ENCODE measurements around the gene PMM1.
"Not testable (repeated sequence)": the region's sequence is repeated elsewhere in the genome, so short reads cannot be mapped to it uniquely, and the experiment has no call there.

DNA sequence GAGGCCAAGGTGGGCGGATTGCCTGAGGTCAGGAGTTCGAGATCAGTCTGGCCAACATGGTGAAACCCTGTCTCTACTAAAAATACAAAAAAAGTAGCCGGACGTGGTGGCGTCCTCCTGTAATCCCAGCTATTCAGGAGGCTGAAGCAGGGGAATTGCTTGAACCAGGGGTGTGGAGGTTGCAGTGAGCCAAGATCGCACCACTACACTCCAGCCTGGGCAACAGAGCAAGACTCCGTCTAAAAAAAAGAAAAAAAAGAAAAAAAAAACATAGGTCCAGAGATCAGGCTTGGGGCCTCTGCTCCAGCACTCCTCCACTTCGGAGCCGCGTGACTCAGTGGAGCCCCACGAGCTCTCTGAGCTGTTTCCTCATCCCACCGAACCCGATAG is 31.4 kb downstream of the PMM1 start:
- TF ChIP-seq POLR2A (IDR thresholded peaks at IDR 0.05): not testable (repeated sequence)
- TF ChIP-seq, protein P1, sequence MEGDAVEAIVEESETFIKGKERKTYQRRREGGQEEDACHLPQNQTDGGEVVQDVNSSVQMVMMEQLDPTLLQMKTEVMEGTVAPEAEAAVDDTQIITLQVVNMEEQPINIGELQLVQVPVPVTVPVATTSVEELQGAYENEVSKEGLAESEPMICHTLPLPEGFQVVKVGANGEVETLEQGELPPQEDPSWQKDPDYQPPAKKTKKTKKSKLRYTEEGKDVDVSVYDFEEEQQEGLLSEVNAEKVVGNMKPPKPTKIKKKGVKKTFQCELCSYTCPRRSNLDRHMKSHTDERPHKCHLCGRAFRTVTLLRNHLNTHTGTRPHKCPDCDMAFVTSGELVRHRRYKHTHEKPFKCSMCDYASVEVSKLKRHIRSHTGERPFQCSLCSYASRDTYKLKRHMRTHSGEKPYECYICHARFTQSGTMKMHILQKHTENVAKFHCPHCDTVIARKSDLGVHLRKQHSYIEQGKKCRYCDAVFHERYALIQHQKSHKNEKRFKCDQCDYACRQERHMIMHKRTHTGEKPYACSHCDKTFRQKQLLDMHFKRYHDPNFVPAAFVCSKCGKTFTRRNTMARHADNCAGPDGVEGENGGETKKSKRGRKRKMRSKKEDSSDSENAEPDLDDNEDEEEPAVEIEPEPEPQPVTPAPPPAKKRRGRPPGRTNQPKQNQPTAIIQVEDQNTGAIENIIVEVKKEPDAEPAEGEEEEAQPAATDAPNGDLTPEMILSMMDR (IDR thresholded peaks at IDR 0.05): not testable (repeated sequence)

Data from thyroid gland (tissue), 4 donors.